ENCODE data around the gene NUDT8. TPM values are rescaled to one million over a fixed set of nuclear protein-coding genes. Genes with fewer than 3 reads are reported as not detected.
A peak's percentile ranks its signal among the peaks of the same experiment; 100 is the strongest.
"Not testable (repeated sequence)": the region's sequence is repeated elsewhere in the genome, so short reads cannot be mapped to it uniquely, and the experiment has no call there.

Gene NUDT8
- total and polyA plus RNA-seq, 4 donors, result 6.3 to 22.3 (median 16.0) TPM

DNA sequence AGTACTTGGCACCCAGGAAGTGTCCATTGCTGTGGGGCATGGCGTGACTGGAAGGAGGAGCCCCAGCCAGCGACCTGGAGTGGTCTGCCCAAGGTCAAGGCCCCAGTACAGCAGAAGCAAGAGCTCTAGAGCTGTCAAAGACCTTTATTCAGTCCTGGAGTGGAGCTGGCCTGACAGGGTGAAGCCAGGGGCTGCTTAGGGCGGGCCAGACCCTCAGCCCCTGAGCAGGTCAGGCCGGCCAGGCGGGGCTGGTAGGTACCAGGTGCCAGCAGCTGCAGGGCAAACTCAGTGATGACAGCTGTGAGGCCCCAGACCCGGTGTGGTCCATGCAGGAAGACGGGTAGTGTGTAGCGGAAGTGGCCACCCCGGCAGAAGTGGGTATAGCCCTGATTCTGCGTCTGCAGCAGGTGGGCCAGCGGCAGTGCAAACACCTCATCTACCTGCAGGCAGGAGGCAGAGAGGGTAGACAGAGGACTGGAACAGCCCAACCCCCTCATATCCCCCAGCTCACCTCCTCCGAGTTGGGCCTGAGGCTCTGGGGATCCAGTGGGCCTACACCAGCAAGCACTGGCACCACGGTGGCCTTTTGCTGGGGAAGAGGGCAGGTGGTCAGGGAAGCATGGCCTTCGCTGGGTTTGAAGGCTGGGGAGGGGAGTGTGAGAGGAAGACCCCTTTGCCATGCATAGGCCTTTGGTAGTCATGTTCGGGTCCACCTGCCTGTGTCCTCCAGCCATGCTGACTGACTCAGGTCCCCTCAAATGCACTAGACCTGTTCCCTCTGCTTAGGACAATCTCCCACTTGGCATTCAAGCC lies 1.7 kb downstream of the NUDT8 start:
- ATAC-seq (ENCODE audit: insufficient read depth, low FRiP score) (no peak), DNase-seq (no peak)
- no peak overlapping the region for H3K4me3 ChIP-seq
- H3K27ac ChIP-seq (ENCODE audit: low read depth in 1 of 2, low read length in 1 of 2), result no peak overlapping the region
- no peaks in the 10 kb centered on the region for H3K27me3 ChIP-seq (ENCODE audit: control insufficient read depth in 3 of 3, insufficient read depth in 3 of 3, low read length in 2 of 3)
- WGBS, 2 donors, result 89% methylated on average over 15 of the region's 15 CpGs
- TF ChIP-seq, protein P1, sequence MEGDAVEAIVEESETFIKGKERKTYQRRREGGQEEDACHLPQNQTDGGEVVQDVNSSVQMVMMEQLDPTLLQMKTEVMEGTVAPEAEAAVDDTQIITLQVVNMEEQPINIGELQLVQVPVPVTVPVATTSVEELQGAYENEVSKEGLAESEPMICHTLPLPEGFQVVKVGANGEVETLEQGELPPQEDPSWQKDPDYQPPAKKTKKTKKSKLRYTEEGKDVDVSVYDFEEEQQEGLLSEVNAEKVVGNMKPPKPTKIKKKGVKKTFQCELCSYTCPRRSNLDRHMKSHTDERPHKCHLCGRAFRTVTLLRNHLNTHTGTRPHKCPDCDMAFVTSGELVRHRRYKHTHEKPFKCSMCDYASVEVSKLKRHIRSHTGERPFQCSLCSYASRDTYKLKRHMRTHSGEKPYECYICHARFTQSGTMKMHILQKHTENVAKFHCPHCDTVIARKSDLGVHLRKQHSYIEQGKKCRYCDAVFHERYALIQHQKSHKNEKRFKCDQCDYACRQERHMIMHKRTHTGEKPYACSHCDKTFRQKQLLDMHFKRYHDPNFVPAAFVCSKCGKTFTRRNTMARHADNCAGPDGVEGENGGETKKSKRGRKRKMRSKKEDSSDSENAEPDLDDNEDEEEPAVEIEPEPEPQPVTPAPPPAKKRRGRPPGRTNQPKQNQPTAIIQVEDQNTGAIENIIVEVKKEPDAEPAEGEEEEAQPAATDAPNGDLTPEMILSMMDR (IDR thresholded peaks at IDR 0.05; ENCODE audit: control extremely low read depth, extremely low read depth), result no peak
- peaks cover 0 to 8% (median 4%) of the 10 kb centered on the region in 5 donors for H3K4me1 ChIP-seq (ENCODE audit: control insufficient read depth in 5 of 5, insufficient read depth in 5 of 5, low read length in 5 of 5)
- no peaks in the 10 kb centered on the region for H3K9me3 ChIP-seq (ENCODE audit: control insufficient read depth in 4 of 4, insufficient read depth in 3 of 4, low read length in 3 of 4)
- H3K36me3 ChIP-seq (ENCODE audit: control insufficient read depth in 4 of 4, insufficient read depth in 4 of 4, low read length in 4 of 4), result no peaks in the 10 kb centered on the region
- H3K9ac ChIP-seq (ENCODE audit: insufficient read depth in 1 of 2, low read length in 2 of 2), result no peak overlapping the region

DNA sequence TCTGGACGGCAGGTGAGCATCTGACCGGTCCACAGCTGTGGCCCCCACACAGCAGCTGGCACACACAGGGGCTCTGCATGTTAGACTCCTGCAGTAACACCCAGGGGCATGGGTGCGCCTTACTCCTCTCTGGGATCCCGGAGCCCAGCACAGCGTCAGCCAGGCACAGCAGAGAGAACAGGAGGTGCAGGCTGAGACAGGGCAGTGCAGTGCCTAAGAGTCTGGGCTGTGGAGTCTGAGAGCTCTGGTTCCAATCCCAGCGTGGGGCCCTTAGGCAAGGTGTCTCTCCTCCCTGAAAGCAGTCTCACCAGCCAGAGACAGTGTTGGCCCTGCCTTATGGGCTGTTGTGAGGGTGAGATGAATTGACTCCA lies 2.3 kb downstream of the NUDT8 start:
- Histone ChIP-seq H3K27ac (ENCODE audit: low read depth in 1 of 2, low read length in 1 of 2) (no peak overlapping the region), H3K9ac (ENCODE audit: insufficient read depth in 1 of 2, low read length in 2 of 2) (no peak overlapping the region), H3K4me3 (no peak overlapping the region), H3K27me3 (ENCODE audit: control insufficient read depth in 3 of 3, insufficient read depth in 3 of 3, low read length in 2 of 3) (no peaks in the 10 kb centered on the region), H3K36me3 (ENCODE audit: control insufficient read depth in 4 of 4, insufficient read depth in 4 of 4, low read length in 4 of 4) (no peaks in the 10 kb centered on the region), H3K4me1 (ENCODE audit: control insufficient read depth in 5 of 5, insufficient read depth in 5 of 5, low read length in 5 of 5) (peaks cover 0 to 8% (median 4%) of the 10 kb centered on the region in 5 donors), H3K9me3 (ENCODE audit: control insufficient read depth in 4 of 4, insufficient read depth in 3 of 4, low read length in 3 of 4) (no peaks in the 10 kb centered on the region)
- 92 to 94% methylated on average over 6 of the region's 6 CpGs for WGBS, 2 donors
- TF ChIP-seq, protein P1 (IDR thresholded peaks at IDR 0.05; ENCODE audit: control extremely low read depth, extremely low read depth), result no peak
- DNase-seq (no peak), ATAC-seq (ENCODE audit: insufficient read depth, low FRiP score) (no peak)

DNA sequence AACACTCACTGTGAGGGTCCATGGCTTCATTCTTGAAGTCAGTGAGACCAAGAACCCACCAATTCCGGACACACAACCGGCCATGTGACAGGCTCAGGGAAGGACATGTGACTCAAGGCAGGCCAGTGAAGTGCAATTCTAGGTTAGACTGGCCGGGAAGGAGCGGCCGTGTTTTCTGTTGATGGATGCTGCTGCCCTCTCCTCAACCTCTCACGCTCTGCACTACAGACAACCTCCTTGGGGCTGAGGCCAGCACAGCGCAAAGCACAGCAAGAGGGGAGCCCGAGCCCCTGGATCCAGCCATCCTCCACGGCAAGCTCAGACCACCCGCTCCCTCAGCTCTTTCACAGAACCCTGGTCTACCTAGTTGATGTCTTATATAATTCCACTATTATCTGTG lies 2.8 kb downstream of the NUDT8 start:
- Histone ChIP-seq H3K27me3 (ENCODE audit: control insufficient read depth in 3 of 3, insufficient read depth in 3 of 3, low read length in 2 of 3) (no peaks in the 10 kb centered on the region), H3K9ac (ENCODE audit: insufficient read depth in 1 of 2, low read length in 2 of 2) (no peak overlapping the region), H3K9me3 (ENCODE audit: control insufficient read depth in 4 of 4, insufficient read depth in 3 of 4, low read length in 3 of 4) (no peaks in the 10 kb centered on the region), H3K4me3 (no peak overlapping the region), H3K27ac (ENCODE audit: low read depth in 1 of 2, low read length in 1 of 2) (no peak overlapping the region), H3K36me3 (ENCODE audit: control insufficient read depth in 4 of 4, insufficient read depth in 4 of 4, low read length in 4 of 4) (no peaks in the 10 kb centered on the region), H3K4me1 (ENCODE audit: control insufficient read depth in 5 of 5, insufficient read depth in 5 of 5, low read length in 5 of 5) (peaks cover 0 to 8% (median 4%) of the 10 kb centered on the region in 5 donors)
- 94 to 95% methylated on average over 10 of the region's 10 CpGs for WGBS, 2 donors
- ATAC-seq (ENCODE audit: insufficient read depth, low FRiP score), result no peak
- TF ChIP-seq, protein P1 (IDR thresholded peaks at IDR 0.05; ENCODE audit: control extremely low read depth, extremely low read depth), result no peak
- DNase-seq, result no peak

DNA sequence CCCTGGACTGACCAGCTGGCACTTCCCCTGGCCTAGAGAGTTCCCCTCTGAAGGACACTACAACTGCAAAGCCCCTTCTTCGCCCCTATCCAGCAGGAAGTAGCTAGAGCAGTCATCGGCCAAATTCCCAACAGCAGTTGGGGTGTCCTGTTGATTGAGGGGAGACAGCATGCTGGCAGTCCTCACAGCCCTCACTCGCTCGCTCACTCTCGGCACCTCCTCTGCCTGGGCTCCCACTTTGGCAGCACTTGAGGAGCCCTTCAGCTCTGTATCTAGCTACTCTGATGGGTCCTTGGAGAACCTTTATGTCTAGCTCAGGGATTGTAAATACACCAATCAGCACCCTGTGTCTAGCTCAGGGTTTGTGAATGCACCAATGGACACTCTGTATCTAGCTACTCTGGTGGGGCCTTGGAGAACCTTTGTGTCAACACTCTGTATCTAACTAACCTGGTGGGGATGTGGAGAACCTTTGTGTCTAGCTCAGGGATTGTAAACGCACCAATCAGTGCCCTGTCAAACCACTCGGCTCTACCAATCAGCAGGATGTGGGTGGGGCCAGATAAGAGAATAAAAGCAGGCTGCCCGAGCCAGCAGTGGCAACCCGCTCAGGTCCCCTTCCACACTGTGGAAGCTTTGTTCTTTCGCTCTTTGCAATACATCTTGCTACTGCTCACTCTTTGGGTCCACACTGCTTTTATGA lies 3.5 kb downstream of the NUDT8 start:
- not testable (repeated sequence) for ATAC-seq (ENCODE audit: insufficient read depth, low FRiP score); H3K27me3 ChIP-seq (ENCODE audit: control insufficient read depth in 3 of 3, insufficient read depth in 3 of 3, low read length in 2 of 3); DNase-seq; H3K4me3 ChIP-seq; H3K27ac ChIP-seq (ENCODE audit: low read depth in 1 of 2, low read length in 1 of 2); H3K9me3 ChIP-seq (ENCODE audit: control insufficient read depth in 4 of 4, insufficient read depth in 3 of 4, low read length in 3 of 4); H3K4me1 ChIP-seq (ENCODE audit: control insufficient read depth in 5 of 5, insufficient read depth in 5 of 5, low read length in 5 of 5); H3K9ac ChIP-seq (ENCODE audit: insufficient read depth in 1 of 2, low read length in 2 of 2); H3K36me3 ChIP-seq (ENCODE audit: control insufficient read depth in 4 of 4, insufficient read depth in 4 of 4, low read length in 4 of 4)
- WGBS, 2 donors, result 93 to 95% methylated on average over 10 of the region's 10 CpGs

DNA sequence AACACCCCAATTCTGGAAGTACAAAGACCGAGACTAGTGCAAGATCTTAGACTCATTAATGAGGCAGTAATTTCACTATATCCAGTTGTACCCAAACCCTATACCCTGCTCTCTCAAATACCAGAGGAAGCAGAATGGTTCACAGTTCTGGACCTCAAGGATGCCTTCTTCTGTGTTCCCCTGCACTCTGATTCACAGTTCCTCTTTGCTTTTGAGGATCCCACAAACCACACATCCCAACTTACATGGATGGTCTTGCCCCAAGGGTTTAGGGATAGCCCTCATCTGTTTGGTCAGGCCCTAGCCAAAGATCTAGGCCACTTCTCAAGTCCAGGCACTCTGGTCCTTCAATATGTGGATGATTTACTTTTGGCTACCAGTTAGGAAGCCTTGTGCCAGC lies 5.9 kb downstream of the NUDT8 start:
- DNase-seq; H3K36me3 ChIP-seq (ENCODE audit: control insufficient read depth in 4 of 4, insufficient read depth in 4 of 4, low read length in 4 of 4); H3K9me3 ChIP-seq (ENCODE audit: control insufficient read depth in 4 of 4, insufficient read depth in 3 of 4, low read length in 3 of 4); H3K9ac ChIP-seq (ENCODE audit: insufficient read depth in 1 of 2, low read length in 2 of 2); H3K4me1 ChIP-seq (ENCODE audit: control insufficient read depth in 5 of 5, insufficient read depth in 5 of 5, low read length in 5 of 5); H3K4me3 ChIP-seq; ATAC-seq (ENCODE audit: insufficient read depth, low FRiP score); H3K27me3 ChIP-seq (ENCODE audit: control insufficient read depth in 3 of 3, insufficient read depth in 3 of 3, low read length in 2 of 3); H3K27ac ChIP-seq (ENCODE audit: low read depth in 1 of 2, low read length in 1 of 2): not testable (repeated sequence)
- 86 to 95% methylated on average over 1 of the region's 1 CpG for WGBS, 2 donors

DNA sequence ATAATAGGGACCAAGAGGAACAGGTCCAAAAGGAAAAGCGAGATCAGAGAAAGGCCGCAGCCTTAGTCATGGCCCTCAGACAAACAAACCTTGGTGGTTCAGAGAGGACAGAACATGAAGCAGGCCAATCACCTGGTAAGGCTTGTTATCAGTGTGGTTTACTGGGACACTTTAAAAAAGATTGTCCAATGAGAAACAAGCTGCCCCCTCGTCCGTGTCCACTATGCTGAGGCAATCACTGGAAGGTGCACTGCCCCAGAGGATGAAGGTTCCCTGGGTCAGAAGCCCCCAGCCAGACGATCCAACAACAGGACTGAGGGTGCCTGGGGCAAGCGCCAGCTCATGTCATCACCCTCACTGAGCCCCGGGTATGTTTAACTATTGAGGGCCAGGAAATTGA lies 6.8 kb downstream of the NUDT8 start:
- not testable (repeated sequence) for H3K4me1 ChIP-seq (ENCODE audit: control insufficient read depth in 5 of 5, insufficient read depth in 5 of 5, low read length in 5 of 5); H3K4me3 ChIP-seq; DNase-seq; H3K9ac ChIP-seq (ENCODE audit: insufficient read depth in 1 of 2, low read length in 2 of 2); H3K27me3 ChIP-seq (ENCODE audit: control insufficient read depth in 3 of 3, insufficient read depth in 3 of 3, low read length in 2 of 3); ATAC-seq (ENCODE audit: insufficient read depth, low FRiP score); H3K36me3 ChIP-seq (ENCODE audit: control insufficient read depth in 4 of 4, insufficient read depth in 4 of 4, low read length in 4 of 4); H3K9me3 ChIP-seq (ENCODE audit: control insufficient read depth in 4 of 4, insufficient read depth in 3 of 4, low read length in 3 of 4)
- H3K27ac ChIP-seq (ENCODE audit: low read depth in 1 of 2, low read length in 1 of 2), result peak overlapping the region in 1 of 2 donors; percentile 6
- WGBS, 2 donors, result 68 to 74% methylated on average over 6 to 7 of the region's 7 CpGs

Data from lung (tissue), 12 donors.